Activated naive CD4-positive, alpha-beta T cell treated with anti-CD3 and anti-CD28 coated beads, Interleukin-2, amount 50 U/mL, for 72 hours (primary cell): Measurements from ENCODE around the gene PLEK2. TPM values are rescaled to one million over a fixed set of nuclear protein-coding genes. Genes with fewer than 3 reads are reported as not detected.
"Not testable (repeated sequence)": the region's sequence is repeated elsewhere in the genome, so short reads cannot be mapped to it uniquely, and the experiment has no call there.

ENCODE experiments used
- ATAC-seq, 2 donors: fragments of 150-1000 bp; cut with Tn5 transposase; 2 replicates each; pipeline ENCODE4 v1.10.0; 2021; ENCODE audit warnings: mild to moderate bottlenecking in 2 of 2, moderate library complexity in 2 of 2
- DNase-seq, 2 donors: peaks; one replicate each; pipeline ENCODE4 v3.0.0; 2021 to 2022; ENCODE audit warnings: low spot score in 2 of 2
- H3K27ac Mint-ChIP-seq, 2 donors: one replicate each; pipeline ENCODE4 v1.8.0; 2022; ENCODE audit warnings: mild to moderate bottlenecking in 2 of 2, mixed read lengths in 2 of 2
- H3K36me3 Mint-ChIP-seq, 2 donors: one replicate each; pipeline ENCODE4 v1.8.0; 2022; ENCODE audit warnings: mixed read lengths in 2 of 2
- H3K9me3 Mint-ChIP-seq, 2 donors: one replicate each; pipeline ENCODE4 v1.8.0; 2022; ENCODE audit warnings: mixed read lengths in 2 of 2
- total RNA-seq, 2 donors: library from RNA; stranded (reverse); gene quantifications; one replicate each; pipeline ENCODE4 v1.2.3, GENCODE V29; 2022

PLEK2 gene
- total RNA-seq, 2 donors from 2014 or later, result 3.3 to 6.5 TPM

GRCh38 chr14:67357186-67357968 lies 54.6 kb downstream of the PLEK2 start:
- Mint-ChIP-seq H3K9me3 (no peaks in the 10 kb centered on the region), H3K36me3 (peaks cover 17 to 18% of the 10 kb centered on the region in 2 donors), H3K27ac (no peak overlapping the region)
- no peak for DNase-seq
- ATAC-seq, result no peak

- ATAC-seq, result no peak
- DNase-seq, result no peak
- Mint-ChIP-seq H3K36me3 (peaks cover 0 to 4% of the 10 kb centered on the region in 2 donors), H3K9me3 (no peaks in the 10 kb centered on the region), H3K27ac (no peak overlapping the region)
Measured at GRCh38 chr14:67352055-67352454, 59.9 kb downstream of the PLEK2 start.

GRCh38 chr14:67345583-67345982 lies 66.4 kb downstream of the PLEK2 start:
- no peak for DNase-seq
- Mint-ChIP-seq H3K36me3 (peaks cover 0 to 4% of the 10 kb centered on the region in 2 donors), H3K9me3 (no peaks in the 10 kb centered on the region), H3K27ac (no peak overlapping the region)
- no peak for ATAC-seq

GRCh38 chr14:67343601-67344230 lies 68.2 kb downstream of the PLEK2 start:
- Mint-ChIP-seq H3K36me3 (peaks cover 0 to 5% of the 10 kb centered on the region in 2 donors), H3K27ac (peak overlapping the region; percentile 12 to 39)
- ATAC-seq, result peak; percentile 33 to 88

GRCh38 chr14:67341231-67341630 lies 70.7 kb downstream of the PLEK2 start:
- not testable (repeated sequence) for ATAC-seq, DNase-seq, H3K27ac Mint-ChIP-seq, H3K9me3 Mint-ChIP-seq
- H3K36me3 Mint-ChIP-seq, result peaks cover 0 to 10% of the 10 kb centered on the region in 2 donors

More at GRCh38 chr14:67343601-67344230, 68.2 kb downstream of the PLEK2 start:
- DNase-seq, result no peak
- no peaks in the 10 kb centered on the region for H3K9me3 Mint-ChIP-seq

Other genes starting within 250 kb of the PLEK2 start
- gene GARIN2, start 222.7 kb downstream of the PLEK2 start, total RNA-seq, result not detected
- gene PALS1, start 170.7 kb downstream of the PLEK2 start, total RNA-seq, result 1 to 10 TPM; 8.7 to 9.7 TPM
- gene ATP6V1D, start 52.4 kb downstream of the PLEK2 start, total RNA-seq, result 10 to 100 TPM; 24.3 to 28.4 TPM
- 100 to 1,000 TPM; 139 to 176 TPM for gene EIF2S1, start 51.8 kb downstream of the PLEK2 start, total RNA-seq
- 1 to 10 TPM in 1 of 2 donors, under 1 TPM in 1; 0.93 to 1.0 TPM for gene TMEM229B, start 76.6 kb upstream of the PLEK2 start, total RNA-seq
- 1 to 10 TPM; 1.1 to 9.1 TPM for gene PLEKHH1, start 121.1 kb upstream of the PLEK2 start, total RNA-seq
- 10 to 100 TPM; 15.6 to 27.6 TPM for gene PIGH, start 188.1 kb upstream of the PLEK2 start, total RNA-seq
- 10 to 100 TPM; 22.4 to 41.5 TPM for gene ARG2, start 207.8 kb upstream of the PLEK2 start, total RNA-seq